WTC11 (cell line): ENCODE data around the gene RSPO1.

Experiments used
- TF ChIP-seq, protein P1 (sequence below): sonication (generic); formaldehyde crosslinking; IDR thresholded peaks from 2 replicates; pipeline ENCODE4 v1.8.1; 2022; ENCODE audit warnings: missing genetic modification reagents, borderline replicate concordance
- TF ChIP-seq, protein P2 (sequence below): fragments of 200-600 bp; IDR thresholded peaks from 2 replicates; pipeline ENCODE4 v1.8.0; 2022; ENCODE audit warnings: antibody characterized with exemption
- TF ChIP-seq, protein P3 (sequence below): sonication (generic); formaldehyde crosslinking; IDR thresholded peaks from 2 replicates; pipeline ENCODE4 v1.8.0; 2022; ENCODE audit warnings: mild to moderate bottlenecking, missing genetic modification reagents

DNA sequence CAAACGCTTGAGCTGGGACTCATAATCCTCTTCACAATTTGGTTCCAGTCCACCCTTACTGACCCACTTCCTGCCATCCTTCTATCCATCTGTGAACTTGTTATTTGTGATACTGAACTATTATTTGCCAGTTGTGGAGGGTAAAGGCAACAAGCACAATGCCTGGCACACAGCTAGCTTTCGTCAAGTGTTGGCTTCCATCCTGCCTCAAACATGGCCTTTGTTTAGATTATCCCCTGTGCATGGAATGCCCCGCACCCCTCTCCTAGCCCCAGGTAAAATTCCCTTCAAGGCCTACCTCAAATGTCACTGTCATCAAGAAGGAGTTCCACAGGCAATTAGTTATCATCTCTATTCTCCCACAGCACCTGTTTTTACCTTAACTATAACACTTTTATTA, 46.2 kb upstream of the RSPO1 start:
- TF ChIP-seq, protein P1, sequence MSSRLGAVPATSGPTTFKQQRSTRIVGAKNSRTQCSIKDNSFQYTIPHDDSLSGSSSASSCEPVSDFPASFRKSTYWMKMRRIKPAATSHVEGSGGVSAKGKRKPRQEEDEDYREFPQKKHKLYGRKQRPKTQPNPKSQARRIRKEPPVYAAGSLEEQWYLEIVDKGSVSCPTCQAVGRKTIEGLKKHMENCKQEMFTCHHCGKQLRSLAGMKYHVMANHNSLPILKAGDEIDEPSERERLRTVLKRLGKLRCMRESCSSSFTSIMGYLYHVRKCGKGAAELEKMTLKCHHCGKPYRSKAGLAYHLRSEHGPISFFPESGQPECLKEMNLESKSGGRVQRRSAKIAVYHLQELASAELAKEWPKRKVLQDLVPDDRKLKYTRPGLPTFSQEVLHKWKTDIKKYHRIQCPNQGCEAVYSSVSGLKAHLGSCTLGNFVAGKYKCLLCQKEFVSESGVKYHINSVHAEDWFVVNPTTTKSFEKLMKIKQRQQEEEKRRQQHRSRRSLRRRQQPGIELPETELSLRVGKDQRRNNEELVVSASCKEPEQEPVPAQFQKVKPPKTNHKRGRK (CRISPR knock-in tag) = no peak
- TF ChIP-seq, protein P2, sequence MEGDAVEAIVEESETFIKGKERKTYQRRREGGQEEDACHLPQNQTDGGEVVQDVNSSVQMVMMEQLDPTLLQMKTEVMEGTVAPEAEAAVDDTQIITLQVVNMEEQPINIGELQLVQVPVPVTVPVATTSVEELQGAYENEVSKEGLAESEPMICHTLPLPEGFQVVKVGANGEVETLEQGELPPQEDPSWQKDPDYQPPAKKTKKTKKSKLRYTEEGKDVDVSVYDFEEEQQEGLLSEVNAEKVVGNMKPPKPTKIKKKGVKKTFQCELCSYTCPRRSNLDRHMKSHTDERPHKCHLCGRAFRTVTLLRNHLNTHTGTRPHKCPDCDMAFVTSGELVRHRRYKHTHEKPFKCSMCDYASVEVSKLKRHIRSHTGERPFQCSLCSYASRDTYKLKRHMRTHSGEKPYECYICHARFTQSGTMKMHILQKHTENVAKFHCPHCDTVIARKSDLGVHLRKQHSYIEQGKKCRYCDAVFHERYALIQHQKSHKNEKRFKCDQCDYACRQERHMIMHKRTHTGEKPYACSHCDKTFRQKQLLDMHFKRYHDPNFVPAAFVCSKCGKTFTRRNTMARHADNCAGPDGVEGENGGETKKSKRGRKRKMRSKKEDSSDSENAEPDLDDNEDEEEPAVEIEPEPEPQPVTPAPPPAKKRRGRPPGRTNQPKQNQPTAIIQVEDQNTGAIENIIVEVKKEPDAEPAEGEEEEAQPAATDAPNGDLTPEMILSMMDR = no peak
- TF ChIP-seq, protein P3, sequence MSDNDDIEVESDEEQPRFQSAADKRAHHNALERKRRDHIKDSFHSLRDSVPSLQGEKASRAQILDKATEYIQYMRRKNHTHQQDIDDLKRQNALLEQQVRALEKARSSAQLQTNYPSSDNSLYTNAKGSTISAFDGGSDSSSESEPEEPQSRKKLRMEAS (CRISPR knock-in tag) = no peak
